GM12892 (cell line): ENCODE measurements around the gene SIRT4.

Experiments
- DNase-seq: peaks from one replicate; pipeline ENCODE4 v3.0.0; 2011; ENCODE audit not compliant: insufficient read length
- FAIRE-seq: peaks from 2 replicates; lab custom pipeline; 2011; peaks lifted over from hg19 to GRCh38; lab: Jason Lieb, UNC
- POLR2A ChIP-seq: IDR thresholded peaks from 2 replicates; pipeline ENCODE4 v1.6.1; 2011; ENCODE audit warnings: low read depth, low read length, control low read depth
- POLR2AphosphoS5 ChIP-seq: IDR thresholded peaks from 2 replicates; pipeline ENCODE4 v1.6.1; 2011; ENCODE audit warnings: low read depth, low read length, control low read depth
- TAF1 ChIP-seq: IDR thresholded peaks from 2 replicates; pipeline ENCODE4 v1.6.1; 2011; ENCODE audit warnings: low read depth, mild to moderate bottlenecking, control low read depth, low read length, borderline replicate concordance

The SIRT4 gene

DNA sequence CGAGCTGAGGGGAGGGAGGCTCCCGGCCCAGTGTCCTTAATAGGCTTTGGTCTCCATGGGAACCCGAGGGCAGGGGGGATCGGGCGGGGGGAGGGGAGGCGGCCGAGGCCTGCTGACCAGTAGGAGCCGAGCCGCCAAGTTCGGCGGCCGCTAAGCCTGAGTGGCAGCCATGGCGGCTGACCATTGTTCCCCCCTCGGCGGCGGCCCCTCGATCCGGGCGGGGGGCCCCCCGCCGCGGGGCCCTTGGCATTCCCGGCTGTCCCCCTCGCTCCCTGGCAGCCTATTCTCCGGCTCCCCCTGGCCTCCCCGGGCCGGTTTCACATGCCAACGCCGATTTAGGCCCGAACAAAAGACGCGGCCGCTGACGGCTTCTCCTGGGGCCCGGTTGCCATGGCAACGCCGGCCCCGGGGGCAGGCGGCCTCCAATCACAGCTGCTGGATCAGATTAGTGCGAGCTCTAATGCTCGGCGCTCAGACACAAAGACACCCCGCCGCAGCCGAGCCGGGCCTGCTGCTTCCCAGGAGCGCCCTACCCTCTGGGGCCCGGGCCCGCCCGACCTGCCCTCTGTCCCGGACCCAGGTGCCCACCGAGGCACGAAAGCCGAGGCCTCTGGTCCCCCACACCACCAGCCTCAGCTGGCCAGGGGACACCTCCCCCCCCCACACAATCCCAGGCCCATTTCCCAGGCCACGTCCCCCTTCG, 59.5 kb downstream of the SIRT4 start:
- DNase-seq (peak; percentile 55), FAIRE-seq (no peak)
- TF ChIP-seq TAF1 = no peak
- no peak for TF ChIP-seq POLR2AphosphoS5
- TF ChIP-seq POLR2A = no peak
